ENCODE results near the gene NLRP10.

The NLRP10 gene

DNA sequence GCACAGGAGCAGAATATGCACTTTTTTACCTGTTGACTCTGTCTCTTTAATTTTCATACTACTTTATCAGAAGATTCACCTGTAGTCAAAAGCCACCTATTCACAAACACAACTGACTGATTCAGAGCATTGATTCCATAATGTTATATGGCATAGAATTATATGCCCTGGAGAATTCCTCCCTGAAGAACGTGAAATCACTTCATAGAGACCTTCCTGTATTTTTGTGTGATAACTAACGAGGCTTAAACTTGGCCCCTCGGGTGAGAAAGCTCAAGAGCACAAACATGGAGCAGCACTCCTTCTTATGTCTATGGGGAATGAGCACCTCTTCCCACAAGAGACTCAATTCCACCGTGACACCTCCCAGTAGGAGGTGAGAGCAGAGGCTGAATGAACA, 34.1 kb downstream of the NLRP10 start, which contains the start of gene OR10A6:
TSS of gene OR10A6 (minus strand) at position 101 of the 400 bp plus-strand sequence. CDS start 2,606 bp downstream, outside the sequence.
- no peaks in the 10 kb centered on the region for H3K27me3 ChIP-seq (ENCODE audit: control insufficient read depth in 1 of 2, insufficient read depth in 2 of 2, low read length in 2 of 2)
- H3K9ac ChIP-seq (ENCODE audit: low read length): no peak within 1 kb of the TSS
- no peak within 1 kb of the TSS for H3K27ac ChIP-seq (ENCODE audit: low read depth, low read length)
- no peaks in the 10 kb centered on the region for H3K9me3 ChIP-seq (ENCODE audit: low read length)
- no peaks in the 10 kb centered on the region for H3K4me1 ChIP-seq (ENCODE audit: insufficient read depth, low read length)
- no peaks in the 10 kb centered on the region for H3K36me3 ChIP-seq (ENCODE audit: insufficient read depth, low read length)
- H3K4me3 ChIP-seq (ENCODE audit: low read depth in 1 of 2, low read length in 2 of 2): no peak within 1 kb of the TSS

DNA sequence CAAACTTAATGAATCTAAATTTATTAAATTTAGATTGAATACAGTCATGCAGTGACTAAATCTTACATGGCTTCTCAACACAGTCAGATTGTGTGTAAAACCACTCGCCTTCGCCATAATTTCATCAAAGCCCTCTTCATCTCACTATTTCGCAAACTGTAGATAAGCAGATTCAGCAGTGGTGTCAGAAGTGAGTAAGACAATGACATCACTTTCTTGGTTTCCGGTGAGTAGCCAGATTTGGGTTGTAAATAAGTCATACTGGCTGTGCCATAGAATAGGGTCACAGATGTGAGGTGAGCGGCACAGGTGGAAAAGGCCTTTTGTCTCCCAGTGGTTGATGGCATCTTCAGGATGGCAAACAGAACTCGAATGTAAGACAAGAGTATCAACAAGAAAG, 37.6 kb downstream of the NLRP10 start:
- H3K9me3 ChIP-seq (ENCODE audit: low read length): no peaks in the 10 kb centered on the region
- no peaks in the 10 kb centered on the region for H3K27me3 ChIP-seq (ENCODE audit: control insufficient read depth in 1 of 2, insufficient read depth in 2 of 2, low read length in 2 of 2)
- H3K4me1 ChIP-seq (ENCODE audit: insufficient read depth, low read length): no peaks in the 10 kb centered on the region
- H3K4me3 ChIP-seq (ENCODE audit: low read depth in 1 of 2, low read length in 2 of 2): no peak overlapping the region
- H3K9ac ChIP-seq (ENCODE audit: low read length): no peak overlapping the region
- no peak overlapping the region for H3K27ac ChIP-seq (ENCODE audit: low read depth, low read length)
- H3K36me3 ChIP-seq (ENCODE audit: insufficient read depth, low read length): no peaks in the 10 kb centered on the region

DNA sequence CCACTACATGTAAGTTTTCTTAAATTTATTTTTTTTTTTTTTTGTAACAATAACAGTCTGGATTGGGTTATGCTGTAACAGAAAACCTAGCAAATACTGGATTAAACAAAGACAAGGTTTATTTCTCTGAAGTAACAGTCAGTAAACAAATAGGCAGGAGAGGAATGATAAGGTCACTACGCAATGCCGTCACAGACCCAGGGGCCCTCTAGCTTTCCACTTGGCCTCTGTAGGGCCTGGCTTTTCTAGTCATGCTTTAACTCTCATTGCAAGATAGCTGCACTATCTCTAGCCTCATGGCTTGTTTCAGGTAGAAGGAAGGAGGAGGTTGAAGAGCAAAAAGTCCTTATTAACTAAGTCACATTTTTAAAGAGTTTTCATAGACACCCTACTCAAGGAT, 40.7 kb downstream of the NLRP10 start:
- no peaks in the 10 kb centered on the region for H3K36me3 ChIP-seq (ENCODE audit: insufficient read depth, low read length)
- H3K4me3 ChIP-seq (ENCODE audit: low read depth in 1 of 2, low read length in 2 of 2): no peak overlapping the region
- no peaks in the 10 kb centered on the region for H3K4me1 ChIP-seq (ENCODE audit: insufficient read depth, low read length)
- no peaks in the 10 kb centered on the region for H3K27me3 ChIP-seq (ENCODE audit: control insufficient read depth in 1 of 2, insufficient read depth in 2 of 2, low read length in 2 of 2)
- H3K9ac ChIP-seq (ENCODE audit: low read length): no peak overlapping the region
- H3K27ac ChIP-seq (ENCODE audit: low read depth, low read length): no peak overlapping the region
- H3K9me3 ChIP-seq (ENCODE audit: low read length): no peaks in the 10 kb centered on the region

DNA sequence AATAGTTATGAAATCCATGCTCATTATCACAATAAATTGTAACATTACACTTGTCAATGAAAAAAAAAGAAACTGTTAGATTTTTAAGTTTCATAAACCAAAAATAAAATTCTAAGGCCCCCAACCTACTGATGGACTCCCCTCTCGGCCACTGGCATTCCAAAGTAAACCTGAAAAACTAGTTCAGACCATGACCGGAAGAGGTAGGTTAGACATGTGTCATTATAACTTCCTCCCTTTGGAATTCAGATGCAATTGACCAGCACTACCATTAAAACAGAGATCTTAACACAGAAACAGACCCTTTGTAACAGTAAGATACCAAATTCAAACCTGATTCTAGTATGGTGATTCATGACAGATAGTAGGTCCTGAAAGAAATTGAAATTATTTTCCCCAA, 47.1 kb downstream of the NLRP10 start:
- Histone ChIP-seq H3K9me3 (ENCODE audit: low read length) (no peaks in the 10 kb centered on the region), H3K27ac (ENCODE audit: low read depth, low read length) (no peak overlapping the region), H3K27me3 (ENCODE audit: control insufficient read depth in 1 of 2, insufficient read depth in 2 of 2, low read length in 2 of 2) (no peaks in the 10 kb centered on the region), H3K9ac (ENCODE audit: low read length) (no peak overlapping the region), H3K4me1 (ENCODE audit: insufficient read depth, low read length) (no peaks in the 10 kb centered on the region), H3K4me3 (ENCODE audit: low read depth in 1 of 2, low read length in 2 of 2) (no peak overlapping the region), H3K36me3 (ENCODE audit: insufficient read depth, low read length) (no peaks in the 10 kb centered on the region)

All from muscle layer of colon (tissue), 2 donors.